IMR-90 (cell line): ENCODE results near the gene HK3. TPM values are rescaled to one million over a fixed set of nuclear protein-coding genes. Genes with fewer than 3 reads are reported as not detected.

Experiments used
- ATAC-seq: fragments of 200-7000 bp; cut with Tn5 transposase; 2 replicates; pipeline ENCODE4 v1.9.1; 2020; ENCODE audit warnings: low read depth, mild to moderate bottlenecking, moderate library complexity
- BruUV-seq: library from RNA; stranded (reverse); fragments of 400-500 nt; replicated peaks from 2 replicates; lab custom pipeline; 2021; lab: Mats Ljungman, UMichigan
- CTCF ChIA-PET: fragments of 300-600 bp; formaldehyde crosslinking; extraction: SDS; loops from one replicate; lab custom pipeline; 2021; ENCODE audit warnings: antibody characterized with exemption; lab: Yijun Ruan, JAX
- POLR2A ChIA-PET: fragments of 300-600 bp; sonication (Branson Sonifier 250); formaldehyde crosslinking; loops from one replicate; lab custom pipeline; 2022; ENCODE audit warnings: antibody characterized with exemption; ENCODE audit not compliant: unreplicated experiment; lab: Charles Lee
- DNase-seq: peaks from one replicate; pipeline ENCODE4 v3.0.0; 2013
- H2AFZ ChIP-seq: replicated peaks from 2 replicates; pipeline ENCODE3; 2013; ENCODE audit warnings: low read length, mild to moderate bottlenecking; ENCODE audit not compliant: poor library complexity
- H2AK5ac ChIP-seq: 2 replicates; pipeline ENCODE4 v1.6.1; 2013; ENCODE audit warnings: low read depth, low read length, inconsistent platforms
- H2AK9ac ChIP-seq: replicated peaks from 2 replicates; pipeline ENCODE3; 2013; ENCODE audit warnings: mild to moderate bottlenecking, low read depth, low read length, moderate library complexity; ENCODE audit not compliant: poor library complexity
- H2BK120ac ChIP-seq: 2 replicates; pipeline ENCODE4 v1.6.1; 2013; ENCODE audit warnings: low read depth, low read length, inconsistent platforms
- H2BK15ac ChIP-seq: 3 replicates; pipeline ENCODE4 v1.6.1; 2013; ENCODE audit warnings: low read depth, low read length, inconsistent platforms
- H2BK20ac ChIP-seq: 2 replicates; pipeline ENCODE4 v1.6.1; 2013; ENCODE audit warnings: low read depth, mild to moderate bottlenecking, inconsistent platforms, low read length, moderate library complexity
- H2BK5ac ChIP-seq: 2 replicates; pipeline ENCODE4 v1.6.1; 2013; ENCODE audit warnings: mild to moderate bottlenecking, low read depth, low read length, inconsistent platforms; ENCODE audit not compliant: poor library complexity, severe bottlenecking
- H3K14ac ChIP-seq: replicated peaks from 2 replicates; pipeline ENCODE4 v1.6.1; 2013; ENCODE audit warnings: low read depth, low read length, inconsistent platforms
- H3K18ac ChIP-seq: 2 replicates; pipeline ENCODE4 v1.6.1; 2013; ENCODE audit warnings: low read depth, low read length, control low read depth
- H3K23ac ChIP-seq: 2 replicates; pipeline ENCODE4 v1.6.1; 2013; ENCODE audit warnings: low read depth, low read length, inconsistent platforms
- H3K27ac ChIP-seq: 2 replicates; pipeline ENCODE4 v1.5.1; 2013; ENCODE audit warnings: mild to moderate bottlenecking, control low read depth, low read length; ENCODE audit not compliant: insufficient read depth
- H3K27me3 ChIP-seq: 2 replicates; pipeline ENCODE4 v1.6.1; 2013; ENCODE audit warnings: low read length; ENCODE audit not compliant: control insufficient read depth, insufficient read depth
- H3K36me3 ChIP-seq: 2 replicates; pipeline ENCODE4 v1.6.1; 2013; ENCODE audit warnings: low read length, mixed read lengths; ENCODE audit not compliant: control insufficient read depth, insufficient read depth
- H3K4ac ChIP-seq: 2 replicates; pipeline ENCODE4 v1.6.1; 2013; ENCODE audit warnings: low read depth, low read length, inconsistent platforms
- H3K4me1 ChIP-seq: 2 replicates; pipeline ENCODE4 v1.6.1; 2013; ENCODE audit warnings: low read length, mixed read lengths; ENCODE audit not compliant: control insufficient read depth, insufficient read depth
- H3K4me2 ChIP-seq: 2 replicates; pipeline ENCODE4 v1.6.1; 2013; ENCODE audit warnings: low read depth, mild to moderate bottlenecking, control low read depth, low read length, moderate library complexity
- H3K4me3 ChIP-seq: 2 replicates; pipeline ENCODE4 v1.5.1; 2013; ENCODE audit warnings: low read depth, mild to moderate bottlenecking, control low read depth, low read length, moderate library complexity; ENCODE audit not compliant: insufficient read depth
- H3K56ac ChIP-seq: 2 replicates; pipeline ENCODE4 v1.6.1; 2013; ENCODE audit warnings: low read length, inconsistent platforms; ENCODE audit not compliant: insufficient read depth; ENCODE audit errors: extremely low read depth
- H3K79me1 ChIP-seq, 2 experiments: 2 replicates each; pipeline ENCODE4 v1.6.1; 2013; ENCODE audit warnings: low read length in 2 of 2, inconsistent platforms in 1 of 2, low read depth in 1 of 2
- H3K9ac ChIP-seq: 2 replicates; pipeline ENCODE4 v1.6.1; 2013; ENCODE audit warnings: low read depth, low read length, control low read depth
- H3K9me1 ChIP-seq: 2 replicates; pipeline ENCODE4 v1.6.1; 2013; ENCODE audit warnings: low read length, inconsistent platforms; ENCODE audit not compliant: insufficient read depth
- H3K9me3 ChIP-seq: 2 replicates; pipeline ENCODE4 v1.6.1; 2013; ENCODE audit warnings: low read length; ENCODE audit not compliant: control insufficient read depth, insufficient read depth
- H4K20me1 ChIP-seq: 2 replicates; pipeline ENCODE4 v1.6.1; 2013; ENCODE audit warnings: low read length, inconsistent platforms; ENCODE audit not compliant: insufficient read depth
- H4K5ac ChIP-seq: 2 replicates; pipeline ENCODE4 v1.6.1; 2013; ENCODE audit warnings: mild to moderate bottlenecking, low read depth, low read length, control low read depth
- H4K8ac ChIP-seq, 2 experiments: 2 replicates each; pipeline ENCODE4 v1.6.1; 2013; ENCODE audit warnings: low read depth in 2 of 2, low read length in 2 of 2, control low read depth in 1 of 2, inconsistent platforms in 1 of 2
- H4K91ac ChIP-seq: 2 replicates; pipeline ENCODE4 v1.6.1; 2013; ENCODE audit warnings: low read depth, low read length, inconsistent platforms; ENCODE audit not compliant: insufficient read depth
- BHLHE40 ChIP-seq: fragments of 150-350 bp; IDR thresholded peaks from 2 replicates; pipeline ENCODE4 v1.6.1; 2016; ENCODE audit warnings: mild to moderate bottlenecking, low read depth, low read length
- CEBPB ChIP-seq: IDR thresholded peaks from 2 replicates; pipeline ENCODE4 v1.6.1; 2012; ENCODE audit warnings: low read depth, low read length, improper control_type of control experiment
- CHD1 ChIP-seq: IDR thresholded peaks from 2 replicates; pipeline ENCODE4 v1.6.1; 2012; ENCODE audit warnings: low read depth, low read length, improper control_type of control experiment
- CTCF ChIP-seq: conservative IDR thresholded peaks from 2 replicates; pipeline ENCODE4 v1.5.1; 2012; ENCODE audit warnings: mild to moderate bottlenecking, low read depth, low read length, improper control_type of control experiment
- ELK1 ChIP-seq: fragments of 150-350 bp; IDR thresholded peaks from 2 replicates; pipeline ENCODE4 v1.6.1; 2016; ENCODE audit warnings: low read depth, mild to moderate bottlenecking, low read length, moderate library complexity, borderline replicate concordance
- FOS ChIP-seq: fragments of 150-350 bp; IDR thresholded peaks from 2 replicates; pipeline ENCODE4 v1.6.1; 2016; ENCODE audit warnings: low read depth, low read length
- MAFK ChIP-seq: IDR thresholded peaks from 2 replicates; pipeline ENCODE4 v1.6.1; 2012; ENCODE audit warnings: low read depth, low read length, improper control_type of control experiment
- MAZ ChIP-seq: IDR thresholded peaks from 2 replicates; pipeline ENCODE4 v1.6.1; 2012; ENCODE audit warnings: low read depth, mild to moderate bottlenecking, low read length, improper control_type of control experiment, moderate library complexity, borderline replicate concordance
- MXI1 ChIP-seq: IDR thresholded peaks from 2 replicates; pipeline ENCODE4 v1.6.1; 2012; ENCODE audit warnings: low read depth, mild to moderate bottlenecking, low read length, moderate library complexity, borderline replicate concordance
- NFE2L2 ChIP-seq: fragments of 150-350 bp; IDR thresholded peaks from 2 replicates; pipeline ENCODE4 v1.6.1; 2016; ENCODE audit warnings: low read depth, mild to moderate bottlenecking, low read length
- POLR2A ChIP-seq: IDR thresholded peaks from 2 replicates; pipeline ENCODE4 v1.6.1; 2012; ENCODE audit warnings: mild to moderate bottlenecking, low read depth, low read length
- RAD21 ChIP-seq: IDR thresholded peaks from 2 replicates; pipeline ENCODE4 v1.6.1; 2012; ENCODE audit warnings: low read length, improper control_type of control experiment
- RCOR1 ChIP-seq: IDR thresholded peaks from 2 replicates; pipeline ENCODE4 v1.6.1; 2012; ENCODE audit warnings: mild to moderate bottlenecking, low read length, improper control_type of control experiment; ENCODE audit not compliant: insufficient replicate concordance
- RFX5 ChIP-seq: IDR thresholded peaks from 2 replicates; pipeline ENCODE4 v1.8.0; 2012; ENCODE audit warnings: low read depth, mild to moderate bottlenecking, low read length, moderate library complexity
- SMC3 ChIP-seq: fragments of 150-350 bp; IDR thresholded peaks from 2 replicates; pipeline ENCODE4 v1.6.1; 2016; ENCODE audit warnings: low read depth, mild to moderate bottlenecking, antibody characterized with exemption, low read length, moderate library complexity
- USF2 ChIP-seq: fragments of 150-350 bp; IDR thresholded peaks from 2 replicates; pipeline ENCODE4 v1.6.1; 2017; ENCODE audit warnings: mild to moderate bottlenecking, antibody characterized with exemption, low read length, low read depth
- WGBS, 2 experiments: methylation state at CpG; one replicate each; pipeline versions ENCODE4 v1.1.5 to v1.1.7; 2013; ENCODE audit warnings: missing lambda C conversion rate in 2 of 2; ENCODE audit not compliant: insufficient read length in 1 of 2; ENCODE audit errors: extremely low coverage in 2 of 2; 5-methylcytosine and 5-hydroxymethylcytosine counted together
- dilution Hi-C: fragments of 300-500 bp; cut with HindIII; formaldehyde crosslinking; loops from one replicate; pipeline ENCODE4 v1.14.3; 2018; ENCODE audit warnings: low sequenced_read_pairs; ENCODE audit not compliant: unreplicated experiment
- in situ Hi-C: fragments of 300-500 bp; cut with MboI; formaldehyde crosslinking; loops from 3 replicates; pipeline ENCODE4 v1.14.3; 2019; ENCODE audit warnings: low sequenced_read_pairs, inconsistent platforms, mixed read lengths
- intact Hi-C: fragments of 100-400 bp; cut with micrococcal nuclease; formaldehyde crosslinking; loops from 2 replicates; pipeline ENCODE4 v1.10.0; 2022
- polyA plus RNA-seq, 3 experiments: library from polyadenylated mRNA; depleted of rRNA; stranded (reverse); fragments of >200 nt; gene quantifications; 2 replicates each; pipeline ENCODE4 v1.2.3, GENCODE V29; 2012; ENCODE audit warnings: low replicate concordance in 1 of 3
- total RNA-seq: library from RNA; depleted of rRNA; stranded (reverse); fragments of >200 nt; gene quantifications from 2 replicates; pipeline ENCODE4 v1.2.3, GENCODE V29; 2012

The HK3 gene
- total and polyA plus RNA-seq, 2 of the 4 experiments (the other 2 are of a cell fraction): not detected

- H3K27me3 ChIP-seq: peaks cover 64% of the 10 kb centered on the region
- H3K56ac ChIP-seq: no peak overlapping the region
- no peak overlapping the region for H2AFZ ChIP-seq
- H3K79me1 ChIP-seq: no peaks in the 10 kb centered on the region
- intact Hi-C loops (no loop called here), dilution Hi-C loops (no loop called here), in situ Hi-C loops (no loop called here)
- H3K4me3 ChIP-seq: no peak overlapping the region
- H2BK5ac ChIP-seq: no peak overlapping the region
- CTCF ChIA-PET: interaction anchor here (0.6 kb wide), 1 partner anchor 111 kb away, joined by 3 read pairs; no protein-coding TSS in a partner anchor
- no peak overlapping the region for H3K4me2 ChIP-seq
- no peak overlapping the region for H3K4ac ChIP-seq
- TF ChIP-seq CHD1 (no peak), RFX5 (no peak), RCOR1 (no peak), USF2 (no peak), NFE2L2 (no peak), ELK1 (no peak), POLR2A (no peak), CEBPB (no peak), BHLHE40 (no peak), MXI1 (no peak), MAZ (no peak), MAFK (no peak), SMC3 (no peak), FOS (no peak), RAD21 (no peak), CTCF (no peak)
- 6% methylated on average over 7 of the region's 16 CpGs; no CpG with 5 or more reads in 1 of the 2 experiments for WGBS, 2 experiments
- POLR2A ChIA-PET: no interaction called here
- H3K18ac ChIP-seq: no peak overlapping the region
- no peaks in the 10 kb centered on the region for H3K36me3 ChIP-seq
- no peak overlapping the region for H2AK9ac ChIP-seq
- H3K9ac ChIP-seq: no peak overlapping the region
- no peak overlapping the region for H3K14ac ChIP-seq
- no peaks in the 10 kb centered on the region for H3K9me1 ChIP-seq
- H4K91ac ChIP-seq: no peak overlapping the region
- H2AK5ac ChIP-seq: no peak overlapping the region
- no peak overlapping the region for H3K23ac ChIP-seq
- H3K4me1 ChIP-seq: no peaks in the 10 kb centered on the region
- no TSS peak for BruUV-seq
- no peaks in the 10 kb centered on the region for H3K9me3 ChIP-seq
- H4K5ac ChIP-seq: no peak overlapping the region
- H3K27ac ChIP-seq: no peak overlapping the region
- no peaks in the 10 kb centered on the region for H4K20me1 ChIP-seq
- H2BK15ac ChIP-seq: no peak overlapping the region
- H4K8ac ChIP-seq: no peak overlapping the region
- H2BK120ac ChIP-seq: no peak overlapping the region
- DNase-seq: no peak
- no peak overlapping the region for H2BK20ac ChIP-seq
- ATAC-seq: no peak
Observed at GRCh38 chr5:176866707-176867310, 32.3 kb downstream of the HK3 start.
